Esophagus muscularis mucosa (tissue), 4 donors: ENCODE results near the gene ASB1. TPM values are rescaled to one million over a fixed set of nuclear protein-coding genes. Genes with fewer than 3 reads are reported as not detected.
"Not testable (repeated sequence)": the region's sequence is repeated elsewhere in the genome, so short reads cannot be mapped to it uniquely, and the experiment has no call there.

Source experiments
- DNase-seq: peaks from one replicate; pipeline ENCODE4 v3.0.0-alpha.2; 2017; ENCODE audit errors: extremely low spot score
- H3K27ac ChIP-seq, 4 donors: fragments of 200-600 bp; sonication (generic); replicated peaks in 1 of 4; 1 replicate in 3 of 4; 2 replicates in 1 of 4; pipeline ENCODE4 v1.5.1; 2016 to 2019; ENCODE audit warnings: mild to moderate bottlenecking in 1 of 4
- H3K27me3 ChIP-seq, 4 donors: fragments of 200-600 bp; sonication (generic); one replicate each; pipeline versions ENCODE4 v1.5.1 to v1.6.0; 2016 to 2019
- H3K36me3 ChIP-seq, 4 donors: fragments of 200-600 bp; sonication (generic); one replicate each; pipeline ENCODE4 v1.5.1; 2016 to 2019
- H3K4me1 ChIP-seq, 4 donors: fragments of 200-600 bp; sonication (generic); one replicate each; pipeline ENCODE4 v1.5.1; 2016 to 2019
- H3K4me3 ChIP-seq, 4 donors: fragments of 200-600 bp; sonication (generic); 1 replicate in 2 of 4; 2 replicates in 2 of 4; pipeline ENCODE4 v1.5.1; 2016 to 2019; ENCODE audit warnings: mild to moderate bottlenecking in 4 of 4, moderate library complexity in 1 of 4
- H3K9me3 ChIP-seq, 4 donors: fragments of 200-600 bp; sonication (generic); 1 replicate in 3 of 4; 2 replicates in 1 of 4; pipeline ENCODE4 v1.5.1; 2016 to 2019
- CTCF ChIP-seq, 3 experiments: fragments of 200-600 bp in 2 of 3; fragments of 450-650 bp in 1 of 3; sonication (generic) in 2 of 3; IDR thresholded peaks; one replicate each; pipeline ENCODE4 v1.5.1; 2017 to 2019; ENCODE audit warnings: antibody characterized with exemption in 3 of 3, mild to moderate bottlenecking in 2 of 3, moderate library complexity in 1 of 3
- EP300 ChIP-seq: sonication (generic); formaldehyde crosslinking; IDR thresholded peaks from one replicate; pipeline ENCODE4 v1.6.1; 2017; ENCODE audit warnings: antibody characterized with exemption
- POLR2A ChIP-seq: fragments of 450-650 bp; IDR thresholded peaks from one replicate; pipeline ENCODE4 v1.6.1; 2017; ENCODE audit warnings: antibody characterized with exemption, moderate library complexity, mild to moderate bottlenecking, low read depth
- POLR2AphosphoS5 ChIP-seq, 2 donors: sonication (generic); formaldehyde crosslinking; IDR thresholded peaks; one replicate each; pipeline ENCODE4 v1.6.1; 2017; ENCODE audit warnings: antibody characterized with exemption in 2 of 2
- WGBS: methylation state at CpG from one replicate; pipeline ENCODE4 v1.1.5; 2018; 5-methylcytosine and 5-hydroxymethylcytosine counted together
- intact Hi-C: fragments of 100-400 bp; cut with DNase I; formaldehyde crosslinking; loops from one replicate; pipeline ENCODE4 v1.15.1; 2023
- total RNA-seq, 4 donors: library from RNA; depleted of rRNA; stranded (reverse); fragments of >200 nt; gene quantifications; one replicate each; pipeline versions ENCODE4 v1.1.0 to v1.2.1, GENCODE V29; 2016

Gene ASB1
- total RNA-seq, 4 donors from 2014 or later = 19.9 to 42.1 (median 33.9) TPM

- no peaks in the 10 kb centered on the region for H3K27me3 ChIP-seq
- no peaks in the 10 kb centered on the region for H3K9me3 ChIP-seq
- H3K4me3 ChIP-seq = no peak overlapping the region
- H3K36me3 ChIP-seq = peaks cover 21 to 44% (median 31%) of the 10 kb centered on the region in 4 donors
- intact Hi-C loops = no loop called here
- H3K4me1 ChIP-seq = peaks cover 18 to 41% (median 23%) of the 10 kb centered on the region in 4 donors
- no peak overlapping the region for H3K27ac ChIP-seq
- TF ChIP-seq POLR2A (no peak), POLR2AphosphoS5 (IDR thresholded peaks at IDR 0.05) (no peak), CTCF (IDR thresholded peaks at IDR 0.05) (no peak), EP300 (no peak)
- WGBS = 96% methylated on average over 11 of the region's 11 CpGs
- DNase-seq = no peak
These were observed 14.0 kb downstream of the ASB1 start for GRCh38 chr2:238440767-238441166.

- H3K36me3 ChIP-seq = peaks cover 25 to 46% (median 32%) of the 10 kb centered on the region in 4 donors
- peaks cover 18 to 41% (median 23%) of the 10 kb centered on the region in 4 donors for H3K4me1 ChIP-seq
- no peak for DNase-seq
- H3K9me3 ChIP-seq = no peaks in the 10 kb centered on the region
- no peak overlapping the region for H3K4me3 ChIP-seq
- intact Hi-C loops = no loop called here
- H3K27ac ChIP-seq = no peak overlapping the region
- WGBS = 61% methylated on average over 15 of the region's 17 CpGs
- no peaks in the 10 kb centered on the region for H3K27me3 ChIP-seq
- TF ChIP-seq EP300 (no peak), CTCF (IDR thresholded peaks at IDR 0.05) (no peak), POLR2AphosphoS5 (IDR thresholded peaks at IDR 0.05) (no peak), POLR2A (no peak)
These were observed 14.8 kb downstream of the ASB1 start for GRCh38 chr2:238441262-238442114.

- H3K4me1 ChIP-seq = peaks cover 18 to 41% (median 23%) of the 10 kb centered on the region in 4 donors
- H3K36me3 ChIP-seq = peaks cover 32 to 50% (median 35%) of the 10 kb centered on the region in 4 donors
- 76% methylated on average over 6 of the region's 6 CpGs for WGBS
- H3K9me3 ChIP-seq, H3K27me3 ChIP-seq, H3K27ac ChIP-seq, DNase-seq, intact Hi-C loops, H3K4me3 ChIP-seq: not testable (repeated sequence)
These were observed 15.5 kb downstream of the ASB1 start for GRCh38 chr2:238442257-238442656.

GRCh38 chr2:238444242-238444641 is 17.5 kb downstream of the ASB1 start:
- Histone ChIP-seq H3K4me1 (peaks cover 16 to 43% (median 25%) of the 10 kb centered on the region in 4 donors), H3K4me3 (no peak overlapping the region), H3K27me3 (no peaks in the 10 kb centered on the region), H3K27ac (no peak overlapping the region), H3K36me3 (peaks cover 34 to 58% (median 43%) of the 10 kb centered on the region in 4 donors), H3K9me3 (no peaks in the 10 kb centered on the region)
- 98% methylated on average over 13 of the region's 13 CpGs for WGBS
- no peak for DNase-seq
- intact Hi-C loops = no loop called here
- TF ChIP-seq EP300 (no peak), CTCF (IDR thresholded peaks at IDR 0.05) (no peak)

GRCh38 chr2:238445409-238446190 is 18.9 kb downstream of the ASB1 start:
- intact Hi-C loops = no loop called here
- H3K36me3 ChIP-seq = peaks cover 34 to 63% (median 45%) of the 10 kb centered on the region in 4 donors
- no peaks in the 10 kb centered on the region for H3K9me3 ChIP-seq
- no peak overlapping the region for H3K4me3 ChIP-seq
- peaks cover 16 to 44% (median 33%) of the 10 kb centered on the region in 4 donors for H3K4me1 ChIP-seq
- H3K27me3 ChIP-seq = no peaks in the 10 kb centered on the region
- DNase-seq = no peak
- TF ChIP-seq POLR2AphosphoS5 (IDR thresholded peaks at IDR 0.05) (no peak), POLR2A (no peak), CTCF (IDR thresholded peaks at IDR 0.05) (no peak), EP300 (no peak)
- WGBS = 85% methylated on average over 17 of the region's 17 CpGs
- no peak overlapping the region for H3K27ac ChIP-seq
